ENCODE results near the gene TANGO6.
"Not testable (repeated sequence)": the region's sequence is repeated elsewhere in the genome, so short reads cannot be mapped to it uniquely, and the experiment has no call there.

Gene TANGO6

DNA sequence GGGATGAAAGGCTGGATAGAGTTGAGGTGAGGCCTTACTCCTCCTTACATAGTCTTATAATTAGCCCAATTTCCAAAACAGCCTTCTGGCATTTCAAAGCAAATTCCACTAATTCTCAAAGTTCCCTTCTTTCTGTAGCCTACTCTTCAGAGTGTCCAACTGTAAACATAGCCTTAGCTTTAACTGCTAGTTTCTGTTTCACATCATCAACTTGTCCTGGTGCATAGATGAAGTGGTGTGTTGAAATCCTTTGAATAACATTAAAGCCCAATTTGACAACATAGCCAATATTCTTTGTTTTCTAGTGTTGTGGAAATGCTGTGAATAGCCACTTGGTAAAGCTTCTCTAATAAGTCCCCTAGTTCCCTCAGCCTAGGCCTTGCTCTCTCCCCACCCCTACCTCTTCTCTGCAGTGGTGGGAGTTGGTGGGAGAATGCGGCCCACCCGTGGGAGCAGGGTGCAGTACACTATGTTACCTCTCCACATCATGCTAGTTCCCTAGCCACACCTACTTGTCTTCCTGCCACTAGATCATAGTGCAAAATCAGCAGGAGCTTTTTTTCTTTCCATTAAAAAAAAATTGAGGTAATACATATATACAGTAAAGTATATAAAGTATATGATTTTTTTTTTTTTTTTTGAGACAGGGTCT, 135.1 kb downstream of the TANGO6 start:
- DNase-seq, result no peak

DNA sequence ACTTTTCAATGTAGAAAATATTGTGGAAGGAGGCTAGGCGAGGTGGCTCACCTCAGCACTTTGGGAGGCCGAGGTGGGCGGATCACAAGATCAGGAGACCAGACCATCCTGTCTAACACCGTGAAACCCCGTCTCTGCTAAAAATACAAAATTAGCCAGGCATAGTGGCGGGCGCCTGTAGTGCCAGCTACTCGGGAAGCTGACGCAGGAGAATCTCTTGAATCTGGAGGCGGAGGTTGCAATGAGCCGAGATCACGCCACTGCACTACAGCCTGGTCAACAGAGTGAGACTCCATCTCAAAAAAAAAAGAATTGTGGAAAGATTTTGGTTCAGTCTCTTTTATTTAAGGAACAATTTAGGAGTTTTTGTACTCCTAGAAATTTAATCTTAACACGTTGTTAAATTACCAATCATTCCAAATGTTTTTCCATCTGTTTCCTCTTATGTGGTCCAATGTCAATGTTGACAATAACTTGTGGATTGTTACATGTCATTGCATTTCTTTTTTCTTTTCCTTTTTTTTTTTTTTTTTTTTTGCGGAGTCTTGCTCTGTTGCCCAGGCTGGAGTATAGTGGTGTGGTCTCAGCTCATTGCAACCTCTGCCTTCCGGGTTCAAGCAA, 137.5 kb downstream of the TANGO6 start:
- DNase-seq, result no peak

DNA sequence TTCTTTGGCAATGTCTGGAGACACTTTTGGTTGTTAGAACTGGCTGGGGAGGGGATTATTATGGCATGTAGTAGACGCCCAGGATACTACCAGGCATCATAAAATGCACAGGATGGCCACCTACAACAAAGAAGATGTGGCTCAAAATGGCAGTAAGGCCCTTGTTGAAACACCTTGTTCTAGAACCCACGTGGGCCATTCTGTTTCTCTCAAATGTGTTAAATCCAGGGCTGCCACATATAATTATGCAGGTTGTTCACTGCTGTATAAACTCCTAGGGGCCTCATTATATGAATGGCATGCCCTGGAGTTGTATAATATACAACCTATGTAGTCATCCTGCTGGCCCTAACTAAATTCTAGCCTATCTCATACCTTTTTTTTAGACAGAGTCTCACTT, 138.6 kb downstream of the TANGO6 start:
- DNase-seq, result no peak

DNA sequence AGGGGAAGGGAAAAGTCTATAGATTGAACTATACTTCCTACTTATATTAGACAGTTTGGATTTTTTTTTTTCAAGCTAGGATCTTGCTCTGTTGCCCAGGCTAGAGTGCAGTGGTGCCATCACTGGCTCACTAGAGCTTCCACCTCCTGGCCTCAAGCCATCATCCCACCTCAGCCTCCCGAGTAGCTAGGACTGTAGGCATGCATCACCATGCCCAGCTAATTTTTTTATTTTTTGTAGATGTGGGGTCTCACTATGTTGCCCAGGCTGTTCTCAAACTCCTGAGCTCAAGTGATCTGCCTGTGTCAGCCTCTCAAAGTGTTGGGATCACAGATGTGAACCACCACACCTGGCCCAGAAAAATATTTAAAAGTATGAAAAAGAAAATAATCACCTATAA, 141.1 kb downstream of the TANGO6 start:
- DNase-seq, result no peak

DNA sequence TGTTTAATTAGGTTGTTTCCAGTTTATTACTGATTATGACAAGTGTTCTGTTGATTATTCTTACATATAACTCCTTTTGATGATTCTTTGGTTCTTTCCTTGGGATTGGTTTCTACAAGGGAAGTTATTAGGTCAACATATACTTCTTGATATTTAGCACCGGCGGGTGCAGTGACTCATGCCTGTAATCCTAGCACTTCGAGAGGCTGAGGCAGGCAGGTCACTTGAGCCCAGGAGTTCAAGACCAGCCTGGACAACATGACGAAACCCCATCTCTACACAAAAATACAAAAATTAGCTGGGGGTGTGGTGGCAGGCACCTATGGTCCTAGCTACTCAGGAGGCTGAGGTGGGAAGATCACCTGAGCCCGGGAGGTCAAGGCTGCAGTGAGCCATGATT, 141.9 kb downstream of the TANGO6 start:
- no peak for DNase-seq

DNA sequence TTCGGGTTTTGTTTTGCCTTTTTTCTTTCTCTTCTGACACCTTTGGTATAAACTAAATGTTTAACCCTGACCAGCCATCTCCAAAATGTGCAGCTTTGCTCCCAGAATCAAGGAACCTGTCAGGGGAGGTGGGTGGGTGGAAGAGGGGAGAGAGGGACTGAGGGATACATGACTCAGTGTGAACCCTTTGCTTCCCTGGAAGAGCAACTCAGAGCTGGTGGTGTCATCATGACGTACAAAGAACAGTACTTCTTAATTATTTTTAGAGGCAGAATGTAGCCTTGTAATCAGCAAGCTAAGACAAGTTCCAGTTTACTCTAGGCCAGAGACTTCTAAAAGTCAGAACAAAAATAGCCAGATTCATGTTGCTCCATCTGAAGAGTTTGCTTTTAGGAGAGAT, 142.5 kb downstream of the TANGO6 start:
- no peak for DNase-seq

DNA sequence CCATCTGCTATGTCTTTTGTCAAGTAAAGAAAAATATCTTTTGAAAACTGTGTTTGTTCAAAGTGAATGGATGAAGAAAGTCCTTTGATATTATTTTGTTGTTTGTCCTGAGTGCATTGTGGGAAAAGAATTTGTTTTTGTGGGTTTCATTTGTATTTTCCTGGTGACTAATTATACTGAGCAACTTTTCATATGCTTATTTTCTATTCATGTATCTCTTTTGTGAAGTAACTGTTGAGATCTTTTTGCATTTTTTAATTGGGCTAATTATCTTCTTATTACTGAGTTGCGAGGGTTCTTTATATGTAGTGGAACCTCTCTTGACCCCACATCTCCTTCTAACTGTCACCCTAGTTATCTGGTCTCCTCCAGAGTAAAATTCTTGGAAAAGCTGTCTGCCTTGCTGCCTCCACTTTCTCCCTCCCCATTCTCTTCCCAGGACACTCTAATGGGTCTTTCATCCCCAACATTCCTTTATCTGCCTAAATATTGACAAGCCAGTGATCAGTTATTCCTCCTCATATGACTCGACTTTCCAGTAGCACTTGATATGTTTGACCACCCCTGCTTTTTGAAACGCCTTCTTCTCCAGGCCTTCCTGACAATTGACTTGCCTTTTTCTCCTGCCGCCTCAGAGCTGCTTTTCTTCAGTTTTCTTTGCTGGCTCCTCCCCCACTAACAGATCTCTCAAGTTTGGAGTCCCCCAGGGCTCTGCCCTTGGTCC, 144.6 kb downstream of the TANGO6 start:
- no peak for DNase-seq

DNA sequence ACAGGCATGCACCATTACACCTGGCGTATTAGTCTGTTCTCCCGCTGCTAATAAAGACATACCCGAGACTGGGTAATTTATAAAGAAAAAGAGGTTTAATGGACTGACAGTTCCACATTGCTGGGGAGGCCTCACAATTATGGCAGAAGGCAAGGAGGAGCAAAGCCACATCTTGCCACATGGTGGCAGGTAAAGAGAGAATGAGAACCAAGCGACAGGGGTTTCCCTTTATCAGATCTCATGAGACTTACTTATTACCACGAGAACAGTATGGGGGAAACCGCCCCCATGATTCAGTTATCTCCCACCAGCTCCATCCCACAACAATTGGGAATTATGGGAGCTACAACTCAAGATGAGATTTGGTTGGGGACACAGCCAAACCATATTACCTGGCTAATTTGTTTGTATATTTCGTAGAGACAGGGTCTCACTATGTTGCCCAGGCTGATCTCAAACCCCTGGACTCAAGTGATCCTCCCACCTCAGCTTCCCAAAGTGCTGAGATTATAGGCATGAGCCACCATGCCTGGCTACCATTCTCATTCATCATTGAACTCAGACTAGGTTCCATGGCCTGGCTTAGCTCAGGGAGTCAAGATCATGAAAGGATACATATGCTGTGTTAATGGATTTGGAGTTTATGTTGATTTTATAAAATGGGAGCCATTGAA, 147.0 kb downstream of the TANGO6 start:
- not testable (repeated sequence) for DNase-seq

DNA sequence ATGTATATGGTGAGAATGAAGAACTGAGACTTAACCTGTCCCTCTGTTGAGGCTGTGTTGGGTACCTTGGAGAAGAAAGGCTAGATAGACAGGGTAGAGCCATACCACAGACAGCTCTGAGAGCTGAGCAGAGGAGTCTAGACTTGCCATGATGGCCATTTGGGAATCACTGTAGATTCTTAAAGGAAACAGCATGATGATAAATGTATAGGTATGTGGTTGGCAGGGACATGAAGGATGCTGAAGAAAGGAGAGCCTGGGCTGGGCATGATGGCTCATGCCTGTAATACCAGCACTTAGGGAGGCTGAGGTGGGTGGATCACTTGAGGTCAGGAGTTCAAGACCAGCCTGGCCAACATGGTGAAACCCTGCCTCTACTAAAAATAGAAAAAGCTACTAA, 147.7 kb downstream of the TANGO6 start:
- no peak for DNase-seq

DNA sequence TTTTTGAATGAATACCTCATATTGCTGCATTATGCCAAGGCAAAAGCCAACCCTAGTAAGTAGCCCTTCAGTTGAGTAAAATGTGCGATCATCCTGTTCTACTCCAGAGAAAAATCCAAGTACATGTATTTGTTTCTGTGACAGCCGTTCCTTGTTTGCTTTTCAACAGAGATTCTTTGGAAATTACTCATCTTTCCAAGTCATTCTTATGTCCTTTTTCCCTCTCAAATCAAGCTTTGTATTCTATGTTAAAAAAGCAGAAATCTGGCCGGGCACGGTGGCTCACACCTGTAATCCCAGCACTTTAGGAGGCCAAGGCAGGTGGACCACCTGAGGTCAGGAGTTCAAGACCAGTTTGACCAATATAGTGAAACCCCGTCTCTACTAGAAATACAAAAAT, 149.2 kb downstream of the TANGO6 start:
- no peak for DNase-seq

DNA sequence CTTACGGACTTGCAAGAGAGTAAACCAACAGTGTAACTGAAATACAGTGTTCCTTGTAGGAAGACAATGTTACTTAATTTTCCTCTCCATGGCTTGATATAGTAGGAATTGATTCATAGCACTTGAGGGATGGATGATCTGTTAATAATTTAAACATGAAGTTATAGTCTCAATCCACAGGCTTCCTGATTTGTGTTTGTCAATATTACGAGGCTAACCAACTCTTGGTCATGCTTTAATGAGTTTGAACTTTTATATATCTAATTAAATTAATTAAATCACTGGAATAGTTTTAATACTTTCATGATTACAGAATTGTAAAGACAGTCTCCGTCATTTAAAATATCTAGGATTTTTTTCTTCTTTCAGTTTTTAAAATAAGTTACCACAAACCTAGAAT, 150.1 kb downstream of the TANGO6 start:
- DNase-seq, result no peak

DNA sequence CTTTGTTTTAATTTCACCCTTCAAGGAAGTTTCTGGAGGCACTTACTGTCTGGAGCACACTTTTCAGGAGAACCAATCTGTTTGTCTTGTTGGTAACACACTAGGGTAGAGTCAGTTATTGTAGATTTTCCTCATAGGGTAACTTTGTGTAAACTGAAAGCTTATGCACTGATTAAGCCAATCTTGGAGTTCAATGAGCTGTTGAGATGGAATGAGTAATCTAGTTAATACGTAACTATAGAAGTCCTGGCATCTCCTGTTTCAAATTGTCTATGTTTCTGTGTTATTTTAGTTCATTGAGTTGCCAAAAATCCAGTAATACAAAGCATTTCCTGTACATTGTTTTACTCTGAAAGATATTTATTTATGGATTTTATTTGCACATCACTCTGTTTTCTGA, 150.6 kb downstream of the TANGO6 start:
- DNase-seq, result no peak

DNA sequence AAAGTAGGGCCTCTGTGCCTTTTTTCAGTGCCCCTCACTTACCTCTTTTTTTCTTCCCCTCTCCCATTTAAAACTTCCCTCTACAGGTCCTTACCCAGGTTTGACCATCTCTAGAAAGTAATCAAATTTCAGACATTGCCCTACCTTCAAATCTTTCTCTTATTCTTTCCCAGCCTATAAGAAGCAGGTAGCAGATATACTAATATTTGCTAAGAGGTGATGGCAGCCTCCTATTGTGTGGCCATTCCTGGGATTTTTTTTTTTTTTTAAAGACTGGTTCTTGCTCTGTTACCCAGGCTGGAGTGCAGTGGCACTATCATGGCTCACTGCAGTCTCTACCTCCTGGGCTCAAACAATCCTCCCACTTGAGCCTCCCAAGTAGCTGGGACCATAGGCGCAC, 151.0 kb downstream of the TANGO6 start:
- DNase-seq, result no peak

DNA sequence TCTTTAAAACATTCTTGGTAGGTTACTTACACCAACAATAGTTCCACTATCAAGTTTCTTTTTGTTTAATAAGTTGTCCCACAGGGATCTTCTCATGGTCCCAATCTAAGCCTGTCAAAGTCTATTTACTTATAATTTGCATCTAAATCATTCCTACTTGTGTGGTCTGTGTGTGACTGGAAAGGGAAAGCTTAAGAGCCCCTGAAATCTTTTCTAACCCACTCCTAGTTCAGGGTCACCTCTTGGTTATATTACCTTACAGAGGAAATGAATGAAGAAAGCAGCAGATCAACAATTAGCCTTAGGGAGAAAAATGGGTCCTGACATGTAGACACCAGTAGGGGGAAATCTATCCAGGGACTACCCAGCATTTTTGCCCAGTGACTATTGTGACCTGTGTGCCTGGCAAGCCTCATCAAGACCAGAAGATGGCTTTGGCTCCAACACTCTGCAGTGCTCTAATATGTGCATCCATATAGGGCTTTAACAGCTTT, 151.7 kb downstream of the TANGO6 start:
- DNase-seq, result no peak

DNA sequence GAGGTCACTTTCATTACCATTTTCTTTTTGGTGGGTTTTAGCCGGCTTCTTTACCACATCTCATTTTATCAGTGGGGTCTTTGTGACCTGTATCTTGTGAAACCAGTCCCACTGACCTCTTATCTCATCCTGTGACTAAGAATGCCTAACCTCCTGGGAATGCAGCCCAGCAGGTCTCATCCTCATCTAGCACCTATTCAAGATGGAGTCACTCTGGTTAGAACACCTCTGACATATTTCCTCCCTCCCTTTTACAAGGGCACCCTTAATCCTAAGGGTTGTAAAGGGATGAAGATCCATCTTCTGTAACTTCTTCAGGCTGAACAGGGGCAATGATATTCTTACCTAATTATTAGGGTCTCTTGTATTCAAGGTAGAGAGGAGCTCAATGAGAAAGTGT, 154.2 kb downstream of the TANGO6 start:
- DNase-seq, result no peak

DNA sequence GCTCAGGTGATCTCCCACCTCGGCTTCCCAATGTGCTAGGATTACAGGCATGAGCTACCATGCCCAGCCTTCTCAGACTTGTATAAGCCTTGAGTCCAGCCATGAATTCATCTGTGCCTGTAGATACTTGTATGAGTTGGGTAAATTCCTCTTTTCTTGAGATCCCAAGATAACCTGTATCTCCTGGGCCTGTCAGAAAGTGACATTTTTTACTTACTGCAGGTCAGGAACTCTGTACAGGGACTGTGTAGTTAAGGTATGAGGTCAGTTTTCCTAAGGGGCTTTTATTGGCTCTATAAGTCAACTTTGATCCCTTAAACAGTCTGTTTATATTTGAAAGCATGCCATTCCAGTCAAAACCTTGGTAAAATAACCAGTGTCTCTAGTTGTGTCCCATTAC, 155.8 kb downstream of the TANGO6 start:
- no peak for DNase-seq

DNA sequence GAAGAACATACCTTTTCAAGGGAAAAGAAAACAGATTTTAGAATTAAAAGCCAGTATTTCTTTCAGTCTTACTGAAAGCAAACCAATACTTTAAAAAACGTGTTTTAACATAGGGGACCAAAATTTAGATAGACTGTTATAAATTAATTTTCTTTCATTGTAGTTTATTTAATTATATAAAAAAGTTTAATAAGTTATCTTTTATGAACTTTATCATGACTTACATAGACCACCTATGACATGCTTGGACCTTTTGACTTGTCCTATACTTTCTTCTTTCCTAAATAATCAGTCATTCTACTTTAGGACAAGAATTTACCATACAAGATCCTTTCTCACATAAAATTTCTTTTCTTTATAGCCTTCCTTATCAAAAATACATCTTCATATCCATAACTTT, 160.2 kb downstream of the TANGO6 start:
- DNase-seq, result no peak

DNA sequence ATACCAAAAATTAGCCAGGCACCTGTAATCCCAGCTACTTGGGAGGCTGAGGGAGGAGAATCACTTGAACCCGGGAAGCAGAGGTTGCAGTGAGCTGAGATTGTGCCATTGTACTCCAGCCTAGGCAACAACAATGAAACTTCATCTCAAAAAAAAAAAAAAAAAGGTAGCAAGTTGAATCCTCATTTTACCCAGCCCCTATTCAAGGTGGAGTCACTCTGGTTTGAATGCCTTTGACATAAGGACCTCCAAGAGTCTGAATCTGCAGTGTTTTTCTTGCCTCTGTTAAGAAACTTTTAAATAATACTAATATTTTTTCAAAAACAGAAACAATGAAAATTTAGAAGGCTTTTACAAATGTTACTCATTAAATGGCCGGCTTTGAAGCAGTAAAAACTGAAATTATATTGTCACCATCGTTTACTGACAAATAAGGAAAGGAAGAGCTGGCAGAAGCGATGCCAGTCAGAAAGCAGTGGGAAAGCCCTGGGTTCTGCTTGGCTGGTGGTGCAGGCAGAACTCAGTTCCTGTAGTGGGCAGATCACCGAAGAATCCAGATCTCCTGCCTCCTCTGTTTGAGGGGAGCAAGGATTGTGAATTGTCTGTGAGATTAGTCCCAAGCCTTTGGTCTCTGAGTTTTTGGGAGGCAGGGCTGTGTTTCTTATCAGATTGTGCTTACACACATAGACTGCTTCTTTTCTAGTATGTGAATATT, 162.5 kb downstream of the TANGO6 start:
- DNase-seq, result no peak

DNA sequence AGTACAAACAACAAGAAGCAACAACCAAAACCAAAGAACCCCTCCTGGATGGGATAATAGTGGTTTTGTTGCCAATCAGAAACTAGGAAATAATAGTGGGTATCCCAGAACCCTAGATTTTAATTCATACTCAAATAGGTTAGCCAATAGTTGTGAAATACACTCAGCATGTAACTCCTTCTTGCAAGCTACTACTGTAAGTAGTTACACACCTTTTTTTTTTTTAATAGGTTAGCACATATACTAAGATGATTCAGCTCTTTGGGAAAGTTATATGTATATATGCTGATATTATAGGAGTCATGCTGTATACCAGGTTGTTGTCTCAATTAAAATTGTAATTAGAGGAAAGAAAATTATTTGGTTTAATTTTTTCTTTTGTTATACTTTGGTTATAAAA, 169.6 kb downstream of the TANGO6 start:
- DNase-seq, result no peak

DNA sequence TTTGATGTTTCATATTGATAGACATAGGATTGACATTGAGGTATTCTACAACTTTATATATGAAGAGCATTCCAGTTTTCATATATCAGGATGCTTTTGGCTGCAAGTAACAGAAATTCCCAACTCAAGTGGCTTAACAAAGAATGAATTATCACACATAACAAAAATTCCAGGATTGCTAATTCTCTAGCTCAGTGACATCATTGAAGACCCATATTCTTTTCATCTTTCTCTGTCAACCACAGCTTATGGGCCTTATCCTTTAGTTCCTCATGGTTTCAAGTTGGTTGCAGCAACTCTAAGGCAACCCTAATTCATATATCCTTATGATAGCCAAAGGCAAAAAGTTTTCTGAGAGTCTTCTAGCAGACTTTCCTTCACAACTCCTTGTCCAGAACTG, 170.7 kb downstream of the TANGO6 start:
- DNase-seq, result no peak

DNA sequence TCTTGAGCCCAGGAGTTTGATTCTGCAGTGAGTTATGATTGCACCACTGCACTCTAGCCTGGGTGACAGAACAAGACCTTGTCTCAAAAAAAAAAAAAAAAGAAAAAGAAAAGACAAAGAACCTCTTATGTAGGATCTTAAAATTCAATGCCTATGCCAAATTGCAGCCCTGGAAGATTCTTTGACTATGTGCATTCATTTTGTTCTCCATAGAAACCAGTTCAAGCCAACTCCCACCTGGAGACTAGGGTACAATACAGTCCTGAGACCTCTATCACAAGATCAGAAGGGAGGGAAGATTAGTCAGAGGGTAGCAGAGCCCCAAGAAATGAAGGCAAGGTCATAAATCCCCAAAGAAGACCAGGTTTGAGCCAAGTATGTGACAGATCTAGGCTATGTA, 171.5 kb downstream of the TANGO6 start:
- no peak for DNase-seq

DNA sequence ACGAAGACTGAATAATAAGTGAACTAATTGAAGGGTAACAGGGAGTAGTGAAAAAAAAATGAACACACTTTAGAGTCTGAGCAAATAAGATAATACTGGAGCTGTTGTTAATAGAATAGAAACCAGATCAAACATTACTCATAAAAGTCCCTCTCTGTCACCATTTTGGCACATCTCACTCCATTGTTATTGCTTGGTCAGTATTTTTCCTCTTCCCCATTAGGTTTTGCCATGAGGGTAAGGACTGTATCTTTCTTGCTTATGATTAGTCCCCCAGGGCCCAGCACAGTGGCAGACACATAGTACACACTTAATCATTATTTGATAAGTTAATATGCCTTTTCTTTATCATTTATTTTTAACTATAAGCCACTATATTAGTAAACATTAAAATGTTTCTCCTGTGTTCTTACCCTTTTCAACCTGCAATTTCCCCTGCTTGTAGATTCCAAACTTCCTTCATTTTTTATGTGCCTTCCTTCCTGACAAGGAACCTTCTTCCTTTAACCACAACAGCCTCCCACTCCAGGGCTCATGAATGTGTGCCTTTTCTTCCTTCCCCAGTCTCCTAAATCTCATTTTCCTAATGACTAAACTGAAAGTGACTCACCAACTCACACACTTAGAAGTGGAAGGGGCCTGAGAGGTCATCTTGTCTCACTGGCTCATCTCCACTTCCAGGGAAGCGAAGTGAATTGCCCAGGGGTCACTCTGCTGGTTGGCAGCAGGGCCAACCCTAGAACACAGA, 173.9 kb downstream of the TANGO6 start:
- DNase-seq, result no peak

Data from stimulated activated CD4-positive, alpha-beta T cell treated with anti-CD3 and anti-CD28 coated beads, Interleukin-4, amount 100 ng/mL, for 1 hour (primary cell).